A549 (cell line): ENCODE data around the gene GCHFR. TPM values are rescaled to one million over a fixed set of nuclear protein-coding genes. Genes with fewer than 3 reads are reported as not detected.

ENCODE experiments used
- ATAC-seq, 2 experiments: fragments of 200-7000 bp in 1 of 2; fragments of >200 bp in 1 of 2; cut with Nextera tagmentation in 1 of 2; cut with Tn5 transposase in 1 of 2; 3 replicates each; pipeline versions ENCODE4 v1.8.0 to v1.9.1; 2018 to 2020; ENCODE audit warnings: mild to moderate bottlenecking in 1 of 2, moderate library complexity in 1 of 2
- CTCF ChIA-PET: fragments of 300-600 bp; sonication (Branson Sonifier 250); formaldehyde crosslinking; extraction: SDS; loops from one replicate; lab custom pipeline; 2021; ENCODE audit warnings: antibody characterized with exemption, inconsistent platforms; lab: Yijun Ruan, JAX
- POLR2A ChIA-PET: fragments of 350-600 bp; formaldehyde crosslinking; extraction: SDS; loops from one replicate; lab custom pipeline; 2021; ENCODE audit warnings: antibody characterized with exemption, inconsistent platforms; lab: Yijun Ruan, JAX
- DNase-seq, 2 experiments: peaks; one replicate each; pipeline versions ENCODE4 v3.0.0 to v3.0.0-alpha.2; 2011 to 2016; ENCODE audit warnings: low read depth in 1 of 2, low spot score in 1 of 2
- FAIRE-seq: peaks from 2 replicates; lab custom pipeline; 2011; peaks lifted over from hg19 to GRCh38; lab: Jason Lieb, UNC
- H3K27ac ChIP-seq, 2 experiments: fragments of >200 bp; sonication (Bioruptor Twin); formaldehyde crosslinking; 3 replicates each; pipeline ENCODE4 v1.5.1; 2016 to 2017
- H3K4me1 ChIP-seq: fragments of >200 bp; sonication (Bioruptor Twin); formaldehyde crosslinking; 3 replicates; pipeline ENCODE4 v1.6.1; 2016
- H3K4me2 ChIP-seq: fragments of >200 bp; sonication (Bioruptor Twin); formaldehyde crosslinking; 3 replicates; pipeline ENCODE4 v1.6.1; 2016
- H3K4me3 ChIP-seq: fragments of >200 bp; sonication (Bioruptor Twin); formaldehyde crosslinking; 3 replicates; pipeline ENCODE4 v1.5.1; 2016
- H3K9me3 ChIP-seq: fragments of >200 bp; sonication (Bioruptor Twin); formaldehyde crosslinking; 3 replicates; pipeline ENCODE4 v1.6.1; 2016
- ATOH8 ChIP-seq: fragments of 250-450 bp; sonication (Bioruptor Pico); IDR thresholded peaks from 2 replicates; pipeline ENCODE4 v1.5.0; 2020; ENCODE audit warnings: low read depth, mild to moderate bottlenecking, moderate library complexity
- CBX2 ChIP-seq: fragments of 200-600 bp; sonication (generic); IDR thresholded peaks from 2 replicates; pipeline ENCODE4 v1.6.1; 2016; ENCODE audit warnings: low read depth, mild to moderate bottlenecking, borderline replicate concordance
- EP300 ChIP-seq, 2 experiments: fragments of >200 bp; sonication (Bioruptor Twin); formaldehyde crosslinking; IDR thresholded peaks; 2 replicates in 1 of 2; 3 replicates in 1 of 2; pipeline ENCODE4 v1.6.1; 2016 to 2017
- ESRRA ChIP-seq: fragments of 150-350 bp; IDR thresholded peaks from 2 replicates; pipeline ENCODE4 v1.6.1; 2014; ENCODE audit warnings: mild to moderate bottlenecking, low read length, borderline replicate concordance
- FOSL2 ChIP-seq, 2 experiments: fragments of 450-650 bp in 1 of 2; fragments of >200 bp in 1 of 2; sonication (Bioruptor Twin) in 1 of 2; formaldehyde crosslinking; IDR thresholded peaks; 2 replicates each; pipeline versions ENCODE4 v1.5.0 to v1.6.1; 2016 to 2020; ENCODE audit warnings: mild to moderate bottlenecking in 1 of 2, moderate library complexity in 1 of 2
- HDAC2 ChIP-seq: fragments of 200-600 bp; sonication (generic); IDR thresholded peaks from 2 replicates; pipeline ENCODE4 v1.6.1; 2016
- HOXB5 ChIP-seq: fragments of 250-450 bp; sonication (Bioruptor Pico); IDR thresholded peaks from 2 replicates; pipeline ENCODE4 v1.5.0; 2020; ENCODE audit warnings: mild to moderate bottlenecking, moderate library complexity
- JUNB ChIP-seq: fragments of >200 bp; sonication (Bioruptor Twin); formaldehyde crosslinking; IDR thresholded peaks from 2 replicates; pipeline ENCODE4 v1.6.1; 2016
- KDM5A ChIP-seq: fragments of 200-600 bp; sonication (generic); IDR thresholded peaks from 2 replicates; pipeline ENCODE4 v1.6.1; 2016; ENCODE audit warnings: antibody characterized with exemption, mild to moderate bottlenecking
- MAFK ChIP-seq: fragments of 450-650 bp; IDR thresholded peaks from 2 replicates; pipeline ENCODE4 v1.6.1; 2014; ENCODE audit not compliant: partially characterized antibody
- MAX ChIP-seq: IDR thresholded peaks from 2 replicates; pipeline ENCODE4 v1.6.1; 2012
- MAZ ChIP-seq: fragments of 150-350 bp; IDR thresholded peaks from 2 replicates; pipeline ENCODE4 v1.6.1; 2014; ENCODE audit warnings: antibody characterized with exemption, low read depth, low read length, borderline replicate concordance
- NPAS2 ChIP-seq: fragments of 250-450 bp; sonication (Bioruptor Pico); IDR thresholded peaks from 2 replicates; pipeline ENCODE4 v1.8.0; 2022; ENCODE audit warnings: mild to moderate bottlenecking, moderate library complexity, borderline replicate concordance
- PBX3 ChIP-seq: IDR thresholded peaks from 2 replicates; pipeline ENCODE4 v1.6.1; 2012
- RARB ChIP-seq: fragments of 250-450 bp; sonication (Bioruptor Pico); IDR thresholded peaks from 2 replicates; pipeline ENCODE4 v1.8.0; 2021; ENCODE audit warnings: mild to moderate bottlenecking, moderate library complexity
- RCOR1 ChIP-seq: fragments of 150-350 bp; IDR thresholded peaks from 2 replicates; pipeline ENCODE4 v1.6.1; 2014; ENCODE audit warnings: antibody characterized with exemption, low read length, low read depth
- SREBF2 ChIP-seq: fragments of 450-650 bp; IDR thresholded peaks from 2 replicates; pipeline ENCODE4 v1.6.1; 2014; ENCODE audit warnings: mild to moderate bottlenecking, moderate library complexity
- TFCP2L1 ChIP-seq: fragments of 250-450 bp; sonication (Bioruptor Pico); IDR thresholded peaks from 2 replicates; pipeline ENCODE4 v1.5.0; 2021; ENCODE audit warnings: mild to moderate bottlenecking
- TP53 ChIP-seq: fragments of 250-450 bp; sonication (Bioruptor Pico); IDR thresholded peaks from 2 replicates; pipeline ENCODE4 v1.5.0; 2021; ENCODE audit warnings: mild to moderate bottlenecking, moderate library complexity
- ZC3H11A ChIP-seq: fragments of 450-650 bp; IDR thresholded peaks from 2 replicates; pipeline ENCODE4 v1.6.1; 2014; ENCODE audit warnings: antibody characterized with exemption, mild to moderate bottlenecking
- ZFP36 ChIP-seq: fragments of 450-650 bp; IDR thresholded peaks from 2 replicates; pipeline ENCODE4 v1.6.1; 2014; ENCODE audit warnings: borderline replicate concordance; ENCODE audit not compliant: partially characterized antibody
- WGBS: methylation state at CpG from one replicate; pipeline ENCODE4 v1.1.6; 2017; ENCODE audit errors: missing lambda C conversion rate; 5-methylcytosine and 5-hydroxymethylcytosine counted together
- polyA plus RNA-seq, 4 experiments: library from polyadenylated mRNA; depleted of rRNA in 3 of 4; stranded (reverse); fragments of >200 nt; fragmentation: RNase III in 1 of 4; extraction: RNeasy Plus Mini Kit Qiagen cat#74134 plus additional on column Dnase treatment in 1 of 4; gene quantifications; 2 replicates in 3 of 4; 3 replicates in 1 of 4; pipeline ENCODE4 v1.2.3, GENCODE V29; 2011 to 2017

The GCHFR gene
- polyA plus RNA-seq, 2 of the 4 experiments (the other 2 are of a cell fraction) = 6.9 to 7.7 TPM

GRCh38 chr15:40793216-40793989 is 29.5 kb downstream of the GCHFR start (continued):
- TF ChIP-seq MAX (peak; percentile 49), MAFK (peak; percentile 97)
- TF ChIP-seq, all 56 proteins: peak for 8

- H3K27ac ChIP-seq = peak overlapping the region in 1 of 2 experiments; percentile 85; a peak in 3 of 6 replicates
- ChIA-PET CTCF (interaction anchor here (1.3 to 1.7 kb wide), 2 partner anchors 9 to 63 kb away, joined by 3 to 4 read pairs; no protein-coding TSS in a partner anchor), POLR2A (no interaction called here)
- H3K4me3 ChIP-seq = no peak overlapping the region
- H3K4me1 ChIP-seq = peaks cover 50% of the 10 kb centered on the region
- TF ChIP-seq JUNB (no peak), ATOH8 (CRISPR knock-in tag) (no peak)
- H3K9me3 ChIP-seq = no peaks in the 10 kb centered on the region
- ATAC-seq (no peak; a peak in 1 of 6 replicates), DNase-seq (peak in 1 of 2 experiments; percentile 18), FAIRE-seq (no peak)
- 56% methylated on average over 2 of the region's 2 CpGs for WGBS
- 0 out of 3 replicates have a peak overlapping the region, but pooled peaks have one; percentile 13 for H3K4me2 ChIP-seq
These were observed 32.2 kb downstream of the GCHFR start for GRCh38 chr15:40796041-40796440.

GRCh38 chr15:40796512-40796911 is 32.6 kb downstream of the GCHFR start:
- H3K4me1 ChIP-seq = peaks cover 47% of the 10 kb centered on the region
- POLR2A ChIA-PET = no interaction called here
- DNase-seq (no peak), FAIRE-seq (no peak), ATAC-seq (no peak)
- H3K27ac ChIP-seq = peak overlapping the region in 1 of 2 experiments; percentile 47; a peak in 2 of 6 replicates
- no peak for TF ChIP-seq SREBF2
- TF ChIP-seq HOXB5 = no peak
- TF ChIP-seq JUNB = no peak
- TF ChIP-seq MAFK = no peak
- no peak for TF ChIP-seq RCOR1
- TF ChIP-seq MAZ = no peak
- no peak for TF ChIP-seq ZC3H11A
- no peak for TF ChIP-seq ESRRA
- TF ChIP-seq PBX3 = no peak
- no peak for TF ChIP-seq RARB (CRISPR knock-in tag)
- no peak for TF ChIP-seq TFCP2L1 (CRISPR knock-in tag)
- TF ChIP-seq ZFP36 = no peak
- H3K4me2 ChIP-seq = 0 out of 3 replicates have a peak overlapping the region, but pooled peaks have one; percentile 13
- 94% methylated on average over 5 of the region's 5 CpGs for WGBS
- H3K9me3 ChIP-seq = no peaks in the 10 kb centered on the region
- CTCF ChIA-PET = interaction anchor here (0.6 to 1.7 kb wide), 4 partner anchors 10 to 246 kb away, joined by 3 to 4 read pairs (median 4); no protein-coding TSS in a partner anchor
- H3K4me3 ChIP-seq = no peak overlapping the region

GRCh38 chr15:40799523-40799922 is 35.7 kb downstream of the GCHFR start:
- TF ChIP-seq FOSL2 (IDR thresholded peaks at IDR 0.05) = no peak
- no peak for TF ChIP-seq FOSL2 (CRISPR knock-in tag; IDR thresholded peaks at IDR 0.05)
- TF ChIP-seq NPAS2 = no peak
- TF ChIP-seq EP300 (IDR thresholded peaks at IDR 0.05) = no peak
- no peak for TF ChIP-seq HDAC2
- no peak for TF ChIP-seq MAX
- no peak for TF ChIP-seq TP53
- TF ChIP-seq ZC3H11A = no peak
- TF ChIP-seq KDM5A = no peak
- TF ChIP-seq JUNB = no peak
- no peak for TF ChIP-seq CBX2
- no peak for TF ChIP-seq HOXB5
- H3K4me2 ChIP-seq = no peak overlapping the region
- DNase-seq = no peak
- no peaks in the 10 kb centered on the region for H3K9me3 ChIP-seq
- CTCF ChIA-PET = no interaction called here
- 0 out of 6 replicates have a peak overlapping the region, but pooled peaks of 1 of the 2 experiments have one; percentile 35 for H3K27ac ChIP-seq
- 87% methylated on average over 3 of the region's 3 CpGs for WGBS
- peaks cover 19% of the 10 kb centered on the region for H3K4me1 ChIP-seq
- ATAC-seq = no peak
- H3K4me3 ChIP-seq = no peak overlapping the region
- FAIRE-seq = no peak
- POLR2A ChIA-PET = no interaction called here
